Measurements from ENCODE around the gene MYL10.

GRCh38 chr7:101595766-101596537, 33.1 kb downstream of the MYL10 start:
- no peak for TF ChIP-seq CTCF (IDR thresholded peaks at IDR 0.05; ENCODE audit: extremely low read depth in 1 of 2, insufficient read depth in 1 of 2, low read depth in 1 of 2, low read length in 2 of 2)
- no peak for TF ChIP-seq MYC (IDR thresholded peaks at IDR 0.05; ENCODE audit: low read depth, low read length)
- no peak for TF ChIP-seq POLR2AphosphoS5 (IDR thresholded peaks at IDR 0.05; ENCODE audit: insufficient read depth, low read depth, low read length)
- no peak for TF ChIP-seq POLR2A (IDR thresholded peaks at IDR 0.05; ENCODE audit: low read depth, low read length)

Data from endothelial cell of umbilical vein (primary cell).